Upper lobe of right lung (tissue), 1 donor: Measurements from ENCODE around the gene KCNH4. TPM values are rescaled to one million over a fixed set of nuclear protein-coding genes. Genes with fewer than 3 reads are reported as not detected.

Source experiments
- ATAC-seq: fragments of 200-7000 bp; cut with Tn5 transposase; one replicate; pipeline ENCODE4 v1.9.1; 2020; ENCODE audit warnings: mild to moderate bottlenecking, moderate library complexity
- DNase-seq: peaks from one replicate; pipeline ENCODE4 v3.0.0-alpha.2; 2020
- H3K27ac ChIP-seq: fragments of 200-600 bp; one replicate; pipeline ENCODE4 v1.8.0; 2022
- H3K27me3 ChIP-seq: fragments of 200-600 bp; one replicate; pipeline ENCODE4 v1.8.0; 2022; ENCODE audit warnings: mild to moderate bottlenecking
- H3K36me3 ChIP-seq: fragments of 200-600 bp; one replicate; pipeline ENCODE4 v1.8.0; 2022
- H3K4me1 ChIP-seq: fragments of 200-600 bp; one replicate; pipeline ENCODE4 v1.8.0; 2022
- H3K4me3 ChIP-seq: fragments of 200-600 bp; one replicate; pipeline ENCODE4 v1.8.0; 2022; ENCODE audit warnings: mild to moderate bottlenecking
- H3K9me3 ChIP-seq: fragments of 200-600 bp; one replicate; pipeline ENCODE4 v1.8.0; 2022
- CTCF ChIP-seq: fragments of 200-600 bp; IDR thresholded peaks from one replicate; pipeline ENCODE4 v1.8.0; 2022; ENCODE audit warnings: antibody characterized with exemption
- intact Hi-C: fragments of 100-400 bp; cut with DNase I; formaldehyde crosslinking; loops from one replicate; pipeline ENCODE4 v1.11.0; 2022
- total RNA-seq: library from RNA; stranded (reverse); fragmentation: NEBNext Ultra II Directional; extraction: Animal tissue kit (Norgen Biotek cat#: 25700); gene quantifications from one replicate; pipeline ENCODE4 v1.2.1, GENCODE V29; 2021
- donor health status: DM: no; HTN: yes; CAD: no; lungs with severe emphysema.

KCNH4 gene
- total RNA-seq, 1 donor from 2014 or later = 0.26 TPM

DNA sequence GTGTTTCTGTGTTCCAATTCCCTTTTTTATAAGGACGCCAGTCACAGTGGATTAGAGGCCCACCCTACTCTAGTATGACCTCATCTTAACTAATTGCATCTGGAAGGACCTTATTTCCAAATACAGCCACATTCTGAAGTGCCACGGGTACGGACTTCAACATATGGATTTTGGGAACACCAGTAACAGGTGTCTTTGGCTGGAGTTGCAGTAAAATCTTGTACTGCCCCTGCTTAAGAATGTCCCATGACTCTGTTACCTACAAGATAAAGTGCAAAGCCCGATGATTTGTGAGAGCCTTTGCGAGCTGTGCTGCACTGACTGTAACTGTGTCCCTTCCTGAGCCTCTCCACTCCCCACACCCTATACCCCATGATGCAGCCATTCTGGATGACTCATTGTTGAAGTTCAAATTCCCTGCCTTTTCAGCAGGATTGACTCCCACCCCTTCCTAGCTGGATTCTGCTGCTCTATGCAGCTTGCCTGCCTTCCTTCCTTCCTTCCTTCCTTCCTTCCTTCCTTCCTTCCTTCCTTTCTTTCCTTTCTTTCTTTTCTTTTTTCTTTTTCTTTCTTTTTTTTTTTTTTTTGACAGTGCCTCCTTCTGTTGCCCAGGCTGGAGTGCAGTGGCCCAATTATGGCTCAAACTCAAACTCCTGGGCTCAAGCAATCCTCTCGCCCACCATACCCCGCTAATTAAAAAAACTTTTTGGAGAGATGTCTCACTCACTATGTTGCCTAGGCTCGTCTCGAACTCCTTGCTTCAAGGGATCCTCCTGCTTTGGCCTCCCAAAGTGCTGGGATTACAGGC lies 2.2 kb upstream of the KCNH4 start:
- no peak for ATAC-seq
- TF ChIP-seq CTCF = no peak
- Histone ChIP-seq H3K27ac (peak overlapping the region; percentile 72), H3K4me1 (peaks cover 38% of the 10 kb centered on the region), H3K36me3 (no peaks in the 10 kb centered on the region), H3K27me3 (peaks cover 21% of the 10 kb centered on the region), H3K4me3 (peak overlapping the region; percentile 63), H3K9me3 (no peaks in the 10 kb centered on the region)
- DNase-seq = no peak
- intact Hi-C loops = no loop called here

DNA sequence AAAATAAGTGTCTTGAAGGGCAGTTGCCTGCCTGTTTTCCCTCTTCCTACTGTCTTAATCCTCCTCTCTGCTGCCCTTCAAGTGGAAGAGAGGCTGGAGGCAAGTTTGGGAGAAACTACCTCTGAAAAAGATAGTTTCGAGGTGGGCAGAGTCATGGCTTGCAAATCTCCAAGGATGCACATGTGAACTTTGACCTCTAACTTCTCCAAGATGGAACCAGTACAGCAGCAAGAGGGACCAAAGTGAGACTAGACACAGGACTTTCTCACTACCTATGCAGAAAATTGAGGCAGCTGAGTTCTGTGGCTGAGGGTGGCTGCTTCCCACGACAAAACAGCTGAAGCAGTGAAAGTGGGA lies 887 bp upstream of the KCNH4 start:
- peaks cover 21% of the 10 kb centered on the region for H3K27me3 ChIP-seq
- intact Hi-C loops = no loop called here
- H3K9me3 ChIP-seq = no peaks in the 10 kb centered on the region
- H3K27ac ChIP-seq = no peak overlapping the region
- no peaks in the 10 kb centered on the region for H3K36me3 ChIP-seq
- peaks cover 38% of the 10 kb centered on the region for H3K4me1 ChIP-seq
- no peak for DNase-seq
- no peak for ATAC-seq
- no peak overlapping the region for H3K4me3 ChIP-seq
- TF ChIP-seq CTCF = no peak

GRCh38 chr17:42180411-42180921 lies 476 bp downstream of the KCNH4 start:
- Histone ChIP-seq H3K4me3 (peak overlapping the region; percentile 45), H3K27me3 (peaks cover 21% of the 10 kb centered on the region), H3K36me3 (no peaks in the 10 kb centered on the region), H3K9me3 (no peaks in the 10 kb centered on the region), H3K4me1 (peaks cover 38% of the 10 kb centered on the region), H3K27ac (no peak overlapping the region)
- ATAC-seq (no peak), DNase-seq (no peak)
- no peak for TF ChIP-seq CTCF
- intact Hi-C loops = no loop called here

- no peak overlapping the region for H3K27ac ChIP-seq
- H3K4me3 ChIP-seq = no peak overlapping the region
- intact Hi-C loops = no loop called here
- TF ChIP-seq CTCF = no peak
- DNase-seq (no peak), ATAC-seq (no peak)
- H3K9me3 ChIP-seq = no peaks in the 10 kb centered on the region
- H3K4me1 ChIP-seq = peaks cover 37% of the 10 kb centered on the region
- H3K36me3 ChIP-seq = no peaks in the 10 kb centered on the region
- H3K27me3 ChIP-seq = peaks cover 21% of the 10 kb centered on the region
These were observed 981 bp downstream of the KCNH4 start for GRCh38 chr17:42179911-42180410.

DNA sequence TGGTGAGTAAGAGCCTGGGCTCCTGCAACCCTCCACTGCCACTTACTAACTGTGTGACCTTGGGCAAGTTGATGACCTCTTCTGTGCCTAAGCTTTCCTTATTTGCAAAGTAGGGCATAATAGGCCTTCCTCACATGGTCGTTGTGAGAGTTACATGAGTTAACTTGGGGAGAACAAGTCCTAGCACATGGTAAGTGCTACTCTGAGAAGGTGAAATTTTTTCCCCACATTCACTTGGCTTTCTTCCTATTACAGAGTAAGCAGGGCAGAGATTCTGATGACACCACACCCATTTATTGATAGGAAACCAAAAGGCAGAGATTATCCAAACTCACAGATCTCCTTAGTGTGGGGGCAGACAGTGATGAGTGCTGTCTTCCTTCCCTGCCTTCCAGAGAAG lies 1.6 kb downstream of the KCNH4 start:
- no peaks in the 10 kb centered on the region for H3K36me3 ChIP-seq
- ATAC-seq (no peak), DNase-seq (no peak)
- no peak overlapping the region for H3K4me3 ChIP-seq
- intact Hi-C loops = no loop called here
- TF ChIP-seq CTCF = no peak
- H3K4me1 ChIP-seq = peaks cover 31% of the 10 kb centered on the region
- H3K27ac ChIP-seq = no peak overlapping the region
- no peaks in the 10 kb centered on the region for H3K9me3 ChIP-seq
- peaks cover 21% of the 10 kb centered on the region for H3K27me3 ChIP-seq
